ENCODE measurements around the gene IL17D.

DNA sequence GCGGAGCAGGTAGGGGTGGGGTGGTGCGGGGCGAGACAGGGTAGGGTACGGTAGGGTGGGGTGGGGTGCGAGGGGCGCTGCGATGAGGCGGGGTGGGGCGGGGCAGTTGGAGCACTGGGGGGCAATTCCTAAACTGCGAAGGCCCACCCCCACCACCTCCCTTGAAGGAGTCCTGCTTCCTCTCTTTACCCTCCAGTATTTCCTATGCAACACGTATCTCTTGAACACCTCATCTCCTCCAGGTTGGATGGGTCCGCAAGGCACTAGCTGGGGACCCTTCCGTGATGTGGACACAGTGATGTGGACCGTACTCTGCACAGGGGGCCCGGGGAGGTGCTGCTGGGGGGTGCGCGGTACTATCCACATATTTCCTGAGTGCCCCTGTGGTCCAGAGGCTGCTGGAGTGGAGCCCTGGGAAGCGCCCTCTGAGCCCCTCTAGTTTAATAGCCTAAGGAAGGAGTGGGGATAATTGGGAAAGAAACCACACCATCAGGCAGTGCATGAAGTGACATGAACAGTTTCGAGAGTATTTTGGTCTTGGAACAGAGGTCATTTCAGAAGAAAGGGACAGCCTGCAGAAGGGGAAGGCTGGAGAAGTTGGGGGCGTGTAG, 1.1 kb downstream of the IL17D start:
- TF ChIP-seq, protein P1, sequence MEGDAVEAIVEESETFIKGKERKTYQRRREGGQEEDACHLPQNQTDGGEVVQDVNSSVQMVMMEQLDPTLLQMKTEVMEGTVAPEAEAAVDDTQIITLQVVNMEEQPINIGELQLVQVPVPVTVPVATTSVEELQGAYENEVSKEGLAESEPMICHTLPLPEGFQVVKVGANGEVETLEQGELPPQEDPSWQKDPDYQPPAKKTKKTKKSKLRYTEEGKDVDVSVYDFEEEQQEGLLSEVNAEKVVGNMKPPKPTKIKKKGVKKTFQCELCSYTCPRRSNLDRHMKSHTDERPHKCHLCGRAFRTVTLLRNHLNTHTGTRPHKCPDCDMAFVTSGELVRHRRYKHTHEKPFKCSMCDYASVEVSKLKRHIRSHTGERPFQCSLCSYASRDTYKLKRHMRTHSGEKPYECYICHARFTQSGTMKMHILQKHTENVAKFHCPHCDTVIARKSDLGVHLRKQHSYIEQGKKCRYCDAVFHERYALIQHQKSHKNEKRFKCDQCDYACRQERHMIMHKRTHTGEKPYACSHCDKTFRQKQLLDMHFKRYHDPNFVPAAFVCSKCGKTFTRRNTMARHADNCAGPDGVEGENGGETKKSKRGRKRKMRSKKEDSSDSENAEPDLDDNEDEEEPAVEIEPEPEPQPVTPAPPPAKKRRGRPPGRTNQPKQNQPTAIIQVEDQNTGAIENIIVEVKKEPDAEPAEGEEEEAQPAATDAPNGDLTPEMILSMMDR (IDR thresholded peaks at IDR 0.05) = no peak
- TF ChIP-seq IRF2 (CRISPR knock-in tag; IDR thresholded peaks at IDR 0.05; ENCODE audit: borderline replicate concordance, low read depth) = no peak
- TF ChIP-seq, protein P2, sequence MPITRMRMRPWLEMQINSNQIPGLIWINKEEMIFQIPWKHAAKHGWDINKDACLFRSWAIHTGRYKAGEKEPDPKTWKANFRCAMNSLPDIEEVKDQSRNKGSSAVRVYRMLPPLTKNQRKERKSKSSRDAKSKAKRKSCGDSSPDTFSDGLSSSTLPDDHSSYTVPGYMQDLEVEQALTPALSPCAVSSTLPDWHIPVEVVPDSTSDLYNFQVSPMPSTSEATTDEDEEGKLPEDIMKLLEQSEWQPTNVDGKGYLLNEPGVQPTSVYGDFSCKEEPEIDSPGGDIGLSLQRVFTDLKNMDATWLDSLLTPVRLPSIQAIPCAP (CRISPR knock-in tag; IDR thresholded peaks at IDR 0.05) = no peak
- TF ChIP-seq FOXJ3 (CRISPR knock-in tag; IDR thresholded peaks at IDR 0.05; ENCODE audit: borderline replicate concordance) = no peak
- no peak for TF ChIP-seq ZBTB43 (CRISPR knock-in tag; IDR thresholded peaks at IDR 0.05)
- TF ChIP-seq TEAD4 (CRISPR knock-in tag; IDR thresholded peaks at IDR 0.05) = no peak
- TF ChIP-seq, protein P3, sequence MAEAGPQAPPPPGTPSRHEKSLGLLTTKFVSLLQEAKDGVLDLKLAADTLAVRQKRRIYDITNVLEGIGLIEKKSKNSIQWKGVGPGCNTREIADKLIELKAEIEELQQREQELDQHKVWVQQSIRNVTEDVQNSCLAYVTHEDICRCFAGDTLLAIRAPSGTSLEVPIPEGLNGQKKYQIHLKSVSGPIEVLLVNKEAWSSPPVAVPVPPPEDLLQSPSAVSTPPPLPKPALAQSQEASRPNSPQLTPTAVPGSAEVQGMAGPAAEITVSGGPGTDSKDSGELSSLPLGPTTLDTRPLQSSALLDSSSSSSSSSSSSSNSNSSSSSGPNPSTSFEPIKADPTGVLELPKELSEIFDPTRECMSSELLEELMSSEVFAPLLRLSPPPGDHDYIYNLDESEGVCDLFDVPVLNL (CRISPR knock-in tag; IDR thresholded peaks at IDR 0.05; ENCODE audit: borderline replicate concordance, low read depth) = no peak
- no peak for TF ChIP-seq MAX (CRISPR knock-in tag; IDR thresholded peaks at IDR 0.05)
- TF ChIP-seq ZNF232 (CRISPR knock-in tag; IDR thresholded peaks at IDR 0.05) = no peak
- TF ChIP-seq ZNF512 (CRISPR knock-in tag; IDR thresholded peaks at IDR 0.05; ENCODE audit: borderline replicate concordance) = no peak
- no peak for TF ChIP-seq USF2 (CRISPR knock-in tag; IDR thresholded peaks at IDR 0.05)
- TF ChIP-seq ZNF317 (CRISPR knock-in tag; IDR thresholded peaks at IDR 0.05; ENCODE audit: borderline replicate concordance, low read depth) = no peak
- TF ChIP-seq NR3C1 (CRISPR knock-in tag; conservative IDR thresholded peaks at IDR 0.05; ENCODE audit: low read depth) = no peak
- no peak for TF ChIP-seq ATF3 (CRISPR knock-in tag; conservative IDR thresholded peaks at IDR 0.05)
